PC-9 (cell line): ENCODE measurements around the gene DSCAM. TPM values are rescaled to one million over a fixed set of nuclear protein-coding genes. Genes with fewer than 3 reads are reported as not detected.

ENCODE experiments used
- BruUV-seq: library from RNA; stranded (reverse); fragments of 400-500 nt; replicated peaks from 2 replicates; lab custom pipeline; 2021; lab: Mats Ljungman, UMichigan
- CTCF ChIA-PET: fragments of 300-600 bp; sonication (Branson Sonifier 250); formaldehyde crosslinking; loops from one replicate; lab custom pipeline; 2022; ENCODE audit warnings: antibody characterized with exemption; lab: Charles Lee
- POLR2A ChIA-PET: fragments of 300-600 bp; sonication (Branson Sonifier 250); formaldehyde crosslinking; loops from one replicate; lab custom pipeline; 2022; ENCODE audit warnings: antibody characterized with exemption; ENCODE audit not compliant: unreplicated experiment; lab: Charles Lee
- DNase-seq, 2 experiments: peaks; one replicate each; pipeline versions ENCODE4 v3.0.0 to v3.0.0-alpha.2; 2015 to 2022; ENCODE audit warnings: mixed read lengths in 1 of 2
- H2AFZ ChIP-seq: fragments of 200-600 bp; sonication (generic); 2 replicates; pipeline ENCODE4 v1.8.1; 2017; ENCODE audit warnings: antibody characterized with exemption
- H3F3A ChIP-seq: fragments of 200-600 bp; sonication (generic); 2 replicates; pipeline ENCODE4 v1.8.1; 2017; ENCODE audit warnings: antibody characterized with exemption, mild to moderate bottlenecking, low read depth; ENCODE audit not compliant: insufficient read depth
- H3K27ac ChIP-seq: fragments of 200-600 bp; sonication (generic); 2 replicates; pipeline ENCODE4 v1.6.1; 2016; ENCODE audit warnings: mixed run types
- H3K27me3 ChIP-seq: fragments of 200-600 bp; sonication (generic); 2 replicates; pipeline ENCODE4 v1.6.1; 2016; ENCODE audit warnings: low read depth, mixed run types; ENCODE audit not compliant: insufficient read depth
- H3K36me3 ChIP-seq: fragments of 200-600 bp; sonication (generic); 2 replicates; pipeline ENCODE4 v1.6.1; 2016; ENCODE audit warnings: low read depth, mixed run types
- H3K4me1 ChIP-seq: fragments of 200-600 bp; sonication (generic); replicated peaks from 2 replicates; pipeline ENCODE4 v1.6.1; 2016; ENCODE audit warnings: mixed run types; ENCODE audit not compliant: insufficient read depth
- H3K4me2 ChIP-seq: fragments of 200-600 bp; sonication (generic); 2 replicates; pipeline ENCODE4 v1.6.1; 2017; ENCODE audit warnings: mixed run types
- H3K4me3 ChIP-seq: fragments of 200-600 bp; sonication (generic); 2 replicates; pipeline ENCODE4 v1.6.1; 2016; ENCODE audit warnings: mixed run types
- H3K79me2 ChIP-seq: fragments of 200-600 bp; sonication (generic); 2 replicates; pipeline ENCODE4 v1.6.1; 2017; ENCODE audit warnings: low read depth, mixed run types
- H3K9me2 ChIP-seq: fragments of 200-600 bp; sonication (generic); 2 replicates; pipeline ENCODE4 v1.8.1; 2017; ENCODE audit warnings: mild to moderate bottlenecking; ENCODE audit not compliant: insufficient read depth
- H3K9me3 ChIP-seq: fragments of 200-600 bp; sonication (generic); 2 replicates; pipeline ENCODE4 v1.8.1; 2016; ENCODE audit warnings: low read depth; ENCODE audit not compliant: insufficient read depth
- H4K20me1 ChIP-seq: fragments of 200-600 bp; sonication (generic); 2 replicates; pipeline ENCODE4 v1.8.1; 2017; ENCODE audit not compliant: insufficient read depth
- CTCF ChIP-seq: fragments of 200-600 bp; sonication (generic); conservative IDR thresholded peaks from 2 replicates; pipeline ENCODE4 v1.6.1; 2017; ENCODE audit warnings: mixed run types, antibody characterized with exemption, mild to moderate bottlenecking, moderate library complexity
- EZH2 ChIP-seq: fragments of 200-600 bp; sonication (generic); IDR thresholded peaks from 2 replicates; pipeline ENCODE4 v1.8.0; 2017; ENCODE audit warnings: antibody characterized with exemption, low read depth
- intact Hi-C: fragments of 100-400 bp; cut with micrococcal nuclease; formaldehyde crosslinking; loops from one replicate; pipeline ENCODE4 v1.10.0; 2022; ENCODE audit not compliant: unreplicated experiment
- total RNA-seq: library from RNA; stranded (reverse); gene quantifications from 2 replicates; pipeline ENCODE4 v1.2.3, GENCODE V29; 2021

DSCAM gene
- total RNA-seq, 1 experiment from 2014 or later = not detected

- DNase-seq = no peak
- no peak overlapping the region for H3K4me3 ChIP-seq
- TF ChIP-seq EZH2 (no peak), CTCF (no peak)
- H3K27ac ChIP-seq = no peak overlapping the region
- peaks cover 7% of the 10 kb centered on the region; the same call in 1 of the 2 replicates for H3K27me3 ChIP-seq
- no peak overlapping the region for H2AFZ ChIP-seq
- H3K36me3 ChIP-seq = no peaks in the 10 kb centered on the region
- H3F3A ChIP-seq = no peaks in the 10 kb centered on the region
- H3K9me3 ChIP-seq = no peaks in the 10 kb centered on the region
- no peaks in the 10 kb centered on the region for H3K79me2 ChIP-seq
- no peak overlapping the region for H3K4me2 ChIP-seq
- H3K9me2 ChIP-seq = no peaks in the 10 kb centered on the region
- ChIA-PET CTCF (no interaction called here), POLR2A (no interaction called here)
- H3K4me1 ChIP-seq = no peaks in the 10 kb centered on the region
- no peaks in the 10 kb centered on the region for H4K20me1 ChIP-seq
- intact Hi-C loops = no loop called here
- BruUV-seq = no TSS peak
These were observed 9.5 kb downstream of the DSCAM start for GRCh38 chr21:40837456-40837855.

- Histone ChIP-seq H3K79me2 (no peaks in the 10 kb centered on the region), H3K9me3 (no peaks in the 10 kb centered on the region), H3F3A (no peaks in the 10 kb centered on the region), H2AFZ (no peak overlapping the region), H3K4me1 (no peaks in the 10 kb centered on the region), H3K27me3 (peaks cover 9% of the 10 kb centered on the region; the same call in 1 of the 2 replicates), H4K20me1 (no peaks in the 10 kb centered on the region), H3K4me2 (no peak overlapping the region), H3K36me3 (no peaks in the 10 kb centered on the region), H3K9me2 (no peaks in the 10 kb centered on the region), H3K4me3 (no peak overlapping the region), H3K27ac (no peak overlapping the region)
- TF ChIP-seq EZH2 = no peak
- TF ChIP-seq CTCF = no peak
- ChIA-PET POLR2A (no interaction called here), CTCF (no interaction called here)
- no peak for DNase-seq
- BruUV-seq = no TSS peak
- intact Hi-C loops = no loop called here
These were observed 11.7 kb downstream of the DSCAM start for GRCh38 chr21:40835184-40835694.

- CTCF ChIA-PET = no interaction called here
- H3K79me2 ChIP-seq = no peaks in the 10 kb centered on the region
These were observed 13.8 kb downstream of the DSCAM start for GRCh38 chr21:40833184-40833583.

More at GRCh38 chr21:40833184-40833583, 13.8 kb downstream of the DSCAM start:
- H3K9me2 ChIP-seq = no peaks in the 10 kb centered on the region
- H4K20me1 ChIP-seq = no peaks in the 10 kb centered on the region
- TF ChIP-seq CTCF (no peak), EZH2 (no peak)
- peaks cover 7% of the 10 kb centered on the region; the same call in 1 of the 2 replicates for H3K27me3 ChIP-seq
- POLR2A ChIA-PET = no interaction called here
- no peak overlapping the region for H3K27ac ChIP-seq
- H3K4me3 ChIP-seq = no peak overlapping the region
- intact Hi-C loops = no loop called here
- no peak overlapping the region for H2AFZ ChIP-seq
- H3K9me3 ChIP-seq = no peaks in the 10 kb centered on the region
- no peaks in the 10 kb centered on the region for H3K4me1 ChIP-seq
- H3K36me3 ChIP-seq = no peaks in the 10 kb centered on the region
- no peak overlapping the region for H3K4me2 ChIP-seq
- DNase-seq = no peak
- no TSS peak for BruUV-seq
- H3F3A ChIP-seq = no peaks in the 10 kb centered on the region
